ENCODE measurements around the gene APOC1.
A peak's percentile ranks its signal among the peaks of the same experiment; 100 is the strongest.

Gene APOC1

DNA sequence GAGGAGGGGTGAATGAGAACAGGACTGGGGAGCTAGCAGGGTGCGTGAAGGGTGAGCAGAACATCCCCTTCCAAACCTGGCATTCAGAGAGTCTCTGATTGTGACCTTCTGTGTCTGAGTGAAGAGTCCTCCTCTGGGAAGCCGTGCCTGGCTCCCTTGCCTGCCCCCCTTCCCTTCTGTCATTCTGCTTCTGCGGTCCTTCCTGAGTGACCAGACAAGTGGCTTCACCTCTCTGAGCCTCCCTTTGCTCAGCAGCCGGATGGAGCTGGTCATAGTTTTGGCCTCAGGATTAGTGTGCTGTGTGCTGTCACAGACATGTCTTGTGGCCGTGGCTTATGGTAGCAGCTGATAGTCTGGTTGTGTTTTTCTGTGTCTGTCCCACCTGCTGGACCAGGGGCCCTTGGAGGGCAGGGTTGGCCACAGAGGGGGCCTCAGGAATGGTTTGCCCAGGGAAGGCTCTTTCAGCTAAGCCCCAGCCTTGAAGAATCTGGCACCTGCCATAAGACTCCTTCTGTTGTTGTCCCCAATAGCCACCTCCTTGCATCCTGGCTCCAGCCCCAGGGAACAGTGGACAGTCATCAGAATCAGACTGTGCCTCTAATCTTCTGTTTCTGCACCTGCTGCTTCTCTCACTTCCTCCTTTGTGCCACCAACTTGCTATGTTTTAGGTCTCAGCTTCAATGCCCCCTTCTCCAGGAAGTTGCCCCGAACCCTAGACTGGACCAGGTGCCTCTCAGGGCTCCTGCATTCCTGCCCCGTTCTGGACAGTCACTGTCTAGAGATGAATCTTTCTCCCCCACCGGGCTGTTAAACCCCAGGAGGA is 46.7 kb downstream of the APOC1 start:
- DNase-seq (ENCODE audit: low read depth): peak; percentile 38
- TF ChIP-seq, protein P1, sequence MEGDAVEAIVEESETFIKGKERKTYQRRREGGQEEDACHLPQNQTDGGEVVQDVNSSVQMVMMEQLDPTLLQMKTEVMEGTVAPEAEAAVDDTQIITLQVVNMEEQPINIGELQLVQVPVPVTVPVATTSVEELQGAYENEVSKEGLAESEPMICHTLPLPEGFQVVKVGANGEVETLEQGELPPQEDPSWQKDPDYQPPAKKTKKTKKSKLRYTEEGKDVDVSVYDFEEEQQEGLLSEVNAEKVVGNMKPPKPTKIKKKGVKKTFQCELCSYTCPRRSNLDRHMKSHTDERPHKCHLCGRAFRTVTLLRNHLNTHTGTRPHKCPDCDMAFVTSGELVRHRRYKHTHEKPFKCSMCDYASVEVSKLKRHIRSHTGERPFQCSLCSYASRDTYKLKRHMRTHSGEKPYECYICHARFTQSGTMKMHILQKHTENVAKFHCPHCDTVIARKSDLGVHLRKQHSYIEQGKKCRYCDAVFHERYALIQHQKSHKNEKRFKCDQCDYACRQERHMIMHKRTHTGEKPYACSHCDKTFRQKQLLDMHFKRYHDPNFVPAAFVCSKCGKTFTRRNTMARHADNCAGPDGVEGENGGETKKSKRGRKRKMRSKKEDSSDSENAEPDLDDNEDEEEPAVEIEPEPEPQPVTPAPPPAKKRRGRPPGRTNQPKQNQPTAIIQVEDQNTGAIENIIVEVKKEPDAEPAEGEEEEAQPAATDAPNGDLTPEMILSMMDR (IDR thresholded peaks at IDR 0.05; ENCODE audit: insufficient read depth, low read depth, low read length, missing control alignments): no peak
- H3K4me3 ChIP-seq (ENCODE audit: low read depth, low read length): no peak overlapping the region

DNA sequence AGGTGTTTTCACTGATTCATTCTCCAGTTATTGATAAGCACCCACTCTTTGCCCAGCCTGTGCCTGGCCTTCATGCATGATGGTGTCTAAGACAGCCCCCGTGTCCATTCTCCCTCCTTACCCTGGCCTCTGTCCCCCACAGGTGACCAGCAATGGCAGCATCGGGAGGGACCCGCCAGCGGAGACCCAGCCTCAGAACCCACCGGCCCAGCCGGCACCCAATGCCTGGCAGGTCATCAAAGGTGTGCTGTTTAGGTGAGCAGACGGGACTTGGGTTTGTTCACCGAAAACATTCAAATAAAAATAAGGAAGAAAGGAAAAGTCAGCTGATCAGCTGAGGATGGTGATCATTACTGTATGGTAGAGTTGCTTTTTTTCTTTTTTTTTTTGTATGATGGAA is 47.4 kb downstream of the APOC1 start:
- no peak for DNase-seq (ENCODE audit: low read depth)
- TF ChIP-seq, protein P1 (IDR thresholded peaks at IDR 0.05; ENCODE audit: insufficient read depth, low read depth, low read length, missing control alignments): no peak
- H3K4me3 ChIP-seq (ENCODE audit: low read depth, low read length): no peak overlapping the region

DNA sequence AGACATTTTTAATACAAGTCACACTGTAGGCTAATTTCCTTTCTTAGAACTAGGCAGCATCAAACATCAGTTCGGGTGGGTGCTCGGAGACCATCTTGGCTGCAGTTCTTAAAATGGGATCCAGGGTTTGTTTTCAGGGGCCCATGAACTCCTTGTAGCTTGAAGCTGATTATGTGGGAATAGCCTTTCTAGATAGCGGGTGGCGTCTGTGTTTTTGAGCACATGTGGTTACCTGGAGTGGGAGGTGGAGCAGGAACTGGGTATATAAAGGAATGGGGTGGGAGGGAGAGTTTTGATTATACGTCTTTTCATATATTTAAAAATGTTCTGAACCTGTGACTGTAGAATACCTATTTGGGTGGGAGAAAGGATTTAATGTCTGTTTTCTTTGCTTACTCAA is 53.7 kb downstream of the APOC1 start:
- no peak for DNase-seq (ENCODE audit: low read depth)
- H3K4me3 ChIP-seq (ENCODE audit: low read depth, low read length): no peak overlapping the region
- TF ChIP-seq, protein P1 (IDR thresholded peaks at IDR 0.05; ENCODE audit: insufficient read depth, low read depth, low read length, missing control alignments): no peak

DNA sequence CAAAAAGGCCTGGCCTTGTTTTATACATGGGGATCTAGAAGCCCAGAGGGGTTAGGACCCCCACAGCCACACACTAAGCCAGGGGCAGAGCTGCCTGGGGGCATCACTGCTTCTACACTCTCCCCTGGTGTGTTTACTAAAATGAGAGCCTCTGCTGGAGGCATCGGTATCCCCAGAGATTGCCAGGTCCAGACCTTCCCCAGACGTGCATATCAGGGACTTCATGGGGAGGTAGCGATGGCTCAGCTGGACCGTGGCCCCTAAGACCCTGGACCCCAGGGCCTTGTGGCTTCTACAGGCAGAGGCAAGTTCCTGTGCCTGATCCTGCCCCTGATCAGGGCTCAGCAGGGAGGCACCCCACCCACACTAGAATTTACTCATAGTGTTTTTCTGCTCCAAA is 54.3 kb downstream of the APOC1 start:
- DNase-seq (ENCODE audit: low read depth): no peak
- no peak overlapping the region for H3K4me3 ChIP-seq (ENCODE audit: low read depth, low read length)
- TF ChIP-seq, protein P1 (IDR thresholded peaks at IDR 0.05; ENCODE audit: insufficient read depth, low read depth, low read length, missing control alignments): no peak

Data from GM12865 (cell line).